ENCODE data around the gene DMRTA1.
A peak's percentile ranks its signal among the peaks of the same experiment; 100 is the strongest.

The DMRTA1 gene, protein sequence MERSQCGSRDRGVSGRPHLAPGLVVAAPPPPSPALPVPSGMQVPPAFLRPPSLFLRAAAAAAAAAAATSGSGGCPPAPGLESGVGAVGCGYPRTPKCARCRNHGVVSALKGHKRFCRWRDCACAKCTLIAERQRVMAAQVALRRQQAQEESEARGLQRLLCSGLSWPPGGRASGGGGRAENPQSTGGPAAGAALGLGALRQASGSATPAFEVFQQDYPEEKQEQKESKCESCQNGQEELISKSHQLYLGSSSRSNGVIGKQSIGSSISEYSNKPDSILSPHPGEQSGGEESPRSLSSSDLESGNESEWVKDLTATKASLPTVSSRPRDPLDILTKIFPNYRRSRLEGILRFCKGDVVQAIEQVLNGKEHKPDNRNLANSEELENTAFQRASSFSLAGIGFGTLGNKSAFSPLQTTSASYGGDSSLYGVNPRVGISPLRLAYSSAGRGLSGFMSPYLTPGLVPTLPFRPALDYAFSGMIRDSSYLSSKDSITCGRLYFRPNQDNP

DNA sequence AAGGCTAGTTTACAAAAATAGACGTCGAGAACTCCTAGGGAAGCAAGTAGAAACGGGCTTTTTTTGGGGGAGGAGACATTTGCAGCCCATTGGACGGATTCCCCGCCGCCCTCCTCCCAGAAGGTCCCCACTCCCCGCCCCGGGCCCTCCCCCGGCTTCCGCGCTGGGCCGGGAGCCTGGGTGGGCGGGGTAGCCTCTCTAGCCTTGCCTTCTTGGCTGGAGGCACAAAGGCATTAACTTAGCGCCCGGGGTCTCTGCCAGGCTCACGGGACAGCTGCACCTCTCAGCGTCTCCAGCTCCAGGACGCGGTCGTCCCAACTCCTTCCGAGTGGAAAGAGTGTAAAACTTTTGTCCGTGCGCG is at the start of gene DMRTA1:
TSS of gene DMRTA1 (plus strand) at position 236 of the 361 bp plus-strand sequence. CDS start 242 bp downstream, outside the sequence.
- peak; percentile 77 for DNase-seq (ENCODE audit: extremely low spot score)
- POLR2A ChIA-PET, result interaction anchor here (1.5 kb wide), 1 partner anchor 644 kb away, joined by 4 read pairs; the partner anchor contains the start of gene MTAP
- TF ChIP-seq NFRKB (IDR thresholded peaks at IDR 0.05) (no peak), HDGF (IDR thresholded peaks at IDR 0.05; ENCODE audit: borderline replicate concordance) (no peak)
- CTCF ChIA-PET, result no interaction called here

DNA sequence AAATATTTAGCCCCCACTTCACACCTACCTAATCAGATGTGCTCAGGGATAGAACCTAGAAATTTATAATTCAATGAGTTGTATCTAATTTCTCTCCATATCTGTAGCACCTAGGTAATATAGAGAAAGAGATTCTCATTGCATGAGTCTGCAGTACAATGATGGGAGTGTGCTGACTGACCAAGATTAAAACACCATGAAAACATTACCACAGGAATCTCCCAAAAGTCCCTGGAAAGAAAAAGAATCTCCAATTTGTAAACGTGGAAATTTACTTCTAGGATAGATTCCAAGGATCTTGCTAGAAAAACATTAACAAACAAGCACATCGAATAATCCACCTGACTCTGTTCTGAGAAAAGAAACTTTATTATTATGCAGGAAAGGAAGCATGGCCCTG is 45.0 kb upstream of the DMRTA1 start:
- no peak for DNase-seq (ENCODE audit: extremely low spot score)
- TF ChIP-seq SUZ12 (IDR thresholded peaks at IDR 0.05) (no peak), TARDBP (IDR thresholded peaks at IDR 0.05) (no peak), BHLHE40 (IDR thresholded peaks at IDR 0.05; ENCODE audit: borderline replicate concordance) (no peak), ELF4 (IDR thresholded peaks at IDR 0.05) (no peak), FOXA1 (IDR thresholded peaks at IDR 0.05) (no peak), FOXK2 (IDR thresholded peaks at IDR 0.05) (no peak)
- ChIA-PET CTCF (no interaction called here), POLR2A (no interaction called here)

DNA sequence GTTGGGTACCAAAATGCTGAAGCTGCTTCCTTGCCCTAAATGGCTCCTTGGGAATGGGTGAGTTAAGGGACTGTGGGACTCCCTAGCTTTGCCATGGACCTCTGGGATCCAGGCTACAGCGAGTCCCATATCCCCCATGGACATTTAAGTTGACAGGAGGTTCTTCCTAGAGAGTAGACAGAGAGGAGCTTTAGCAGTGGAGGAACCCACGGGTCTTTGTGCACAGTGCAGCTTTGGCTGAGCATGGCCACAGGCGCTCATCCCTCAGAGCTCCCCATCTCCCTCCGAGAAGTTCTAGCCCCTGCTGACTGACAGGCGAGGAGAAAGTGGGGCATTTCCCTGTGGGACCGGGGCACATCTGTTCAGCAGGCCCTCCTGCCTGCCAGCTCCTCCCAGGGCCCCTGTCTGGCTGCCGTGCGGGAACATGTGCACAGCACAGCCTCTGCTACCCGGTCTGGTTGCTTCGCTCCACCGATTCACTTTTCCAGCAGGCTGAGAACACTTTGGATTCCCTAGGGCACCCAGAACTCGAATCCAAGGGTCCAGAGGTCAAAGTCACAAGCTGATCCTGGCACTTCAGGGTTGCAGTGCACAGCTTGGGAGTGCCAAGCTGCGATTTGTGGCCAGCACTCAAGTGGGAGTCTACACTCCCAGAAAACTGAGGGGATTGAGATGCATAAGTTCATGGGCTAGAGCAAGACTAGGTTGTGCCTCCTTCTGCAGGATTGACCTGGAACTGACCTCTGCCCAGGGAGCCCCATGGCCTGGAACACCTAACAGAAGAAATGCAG is 40.6 kb upstream of the DMRTA1 start:
- POLR2A ChIA-PET, result no interaction called here
- CTCF ChIA-PET, result no interaction called here
- DNase-seq (ENCODE audit: extremely low spot score), result no peak
- no peak for TF ChIP-seq ZNF384 (IDR thresholded peaks at IDR 0.05)

DNA sequence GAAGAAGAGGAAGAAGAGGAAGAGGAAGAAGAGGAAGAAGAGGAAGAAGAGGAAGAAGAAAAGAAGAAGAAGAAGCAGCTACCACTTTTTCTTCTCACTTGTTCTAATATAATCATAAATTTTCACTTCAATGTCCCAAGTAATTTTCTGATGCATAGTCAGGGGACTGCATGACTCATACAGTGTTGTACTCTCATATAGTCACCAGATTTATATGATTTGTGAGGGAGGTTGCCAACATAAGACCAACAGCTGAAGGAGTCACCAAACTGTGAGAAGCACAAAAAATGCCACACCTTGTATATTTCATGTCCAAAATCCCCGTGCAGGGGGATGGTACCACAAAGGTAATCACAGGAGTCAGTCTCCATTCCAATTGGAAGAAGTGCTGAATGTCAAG is 32.7 kb upstream of the DMRTA1 start:
- CTCF ChIA-PET, result no interaction called here
- no peak for DNase-seq (ENCODE audit: extremely low spot score)
- POLR2A ChIA-PET, result no interaction called here
- TF ChIP-seq L3MBTL2 (conservative IDR thresholded peaks at IDR 0.05) (no peak), ARNT (IDR thresholded peaks at IDR 0.05) (no peak), BHLHE40 (IDR thresholded peaks at IDR 0.05; ENCODE audit: borderline replicate concordance) (no peak), SUZ12 (IDR thresholded peaks at IDR 0.05) (no peak), FOXA1 (IDR thresholded peaks at IDR 0.05) (no peak), TARDBP (IDR thresholded peaks at IDR 0.05) (no peak), CTBP1 (IDR thresholded peaks at IDR 0.05; ENCODE audit: borderline replicate concordance) (no peak)

DNA sequence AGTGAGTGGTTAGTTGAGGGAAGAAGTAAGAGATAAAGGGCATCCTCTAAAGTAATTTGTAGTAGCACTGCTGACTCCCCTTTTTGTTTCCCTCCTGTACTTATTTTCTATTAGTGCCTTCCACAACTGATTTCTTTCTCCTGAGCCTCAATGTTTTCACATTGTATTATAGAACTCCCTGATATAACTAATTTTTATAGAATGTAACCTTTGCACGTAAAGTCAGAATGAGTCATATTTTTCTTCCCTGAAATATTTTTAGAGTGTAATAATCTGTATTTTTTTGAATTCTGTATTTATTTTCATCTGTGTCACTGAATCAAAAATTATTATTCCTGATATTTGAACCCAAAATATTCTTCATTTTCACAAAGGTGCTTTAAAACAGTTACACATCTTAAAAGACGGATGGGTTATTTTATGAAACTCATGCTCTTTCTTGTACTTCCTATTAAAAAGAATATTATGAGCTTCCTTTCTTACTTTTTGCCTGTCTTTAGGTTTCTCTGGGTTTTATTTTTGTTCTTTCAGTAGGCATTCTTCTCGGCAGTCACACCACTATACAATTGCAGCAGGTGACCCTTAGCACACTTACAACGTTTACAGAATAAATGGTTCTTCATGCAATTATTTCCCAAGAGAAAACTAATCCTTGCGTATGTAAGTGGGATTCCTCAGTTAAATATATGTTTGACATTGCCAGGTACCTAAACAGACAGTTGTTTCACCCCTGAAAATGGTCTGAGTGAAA is 30.5 kb upstream of the DMRTA1 start:
- no peak for DNase-seq (ENCODE audit: extremely low spot score)
- POLR2A ChIA-PET, result no interaction called here
- CTCF ChIA-PET, result no interaction called here
- TF ChIP-seq ZNF384 (IDR thresholded peaks at IDR 0.05) (no peak), NFRKB (IDR thresholded peaks at IDR 0.05) (no peak), HDGF (IDR thresholded peaks at IDR 0.05; ENCODE audit: borderline replicate concordance) (no peak), ELF4 (IDR thresholded peaks at IDR 0.05) (no peak), FOXK2 (IDR thresholded peaks at IDR 0.05) (no peak), SUZ12 (IDR thresholded peaks at IDR 0.05) (no peak), CTBP1 (IDR thresholded peaks at IDR 0.05; ENCODE audit: borderline replicate concordance) (no peak), SP1 (IDR thresholded peaks at IDR 0.05) (no peak), L3MBTL2 (conservative IDR thresholded peaks at IDR 0.05) (no peak), BHLHE40 (IDR thresholded peaks at IDR 0.05; ENCODE audit: borderline replicate concordance) (no peak), FOXM1 (IDR thresholded peaks at IDR 0.05; ENCODE audit: borderline replicate concordance) (no peak), ARNT (IDR thresholded peaks at IDR 0.05) (no peak), LEF1 (IDR thresholded peaks at IDR 0.05; ENCODE audit: borderline replicate concordance) (no peak), FOXA1 (IDR thresholded peaks at IDR 0.05) (no peak), TARDBP (IDR thresholded peaks at IDR 0.05) (no peak)
- TF ChIP-seq, protein P1, sequence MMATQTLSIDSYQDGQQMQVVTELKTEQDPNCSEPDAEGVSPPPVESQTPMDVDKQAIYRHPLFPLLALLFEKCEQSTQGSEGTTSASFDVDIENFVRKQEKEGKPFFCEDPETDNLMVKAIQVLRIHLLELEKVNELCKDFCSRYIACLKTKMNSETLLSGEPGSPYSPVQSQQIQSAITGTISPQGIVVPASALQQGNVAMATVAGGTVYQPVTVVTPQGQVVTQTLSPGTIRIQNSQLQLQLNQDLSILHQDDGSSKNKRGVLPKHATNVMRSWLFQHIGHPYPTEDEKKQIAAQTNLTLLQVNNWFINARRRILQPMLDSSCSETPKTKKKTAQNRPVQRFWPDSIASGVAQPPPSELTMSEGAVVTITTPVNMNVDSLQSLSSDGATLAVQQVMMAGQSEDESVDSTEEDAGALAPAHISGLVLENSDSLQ (IDR thresholded peaks at IDR 0.05), result no peak

DNA sequence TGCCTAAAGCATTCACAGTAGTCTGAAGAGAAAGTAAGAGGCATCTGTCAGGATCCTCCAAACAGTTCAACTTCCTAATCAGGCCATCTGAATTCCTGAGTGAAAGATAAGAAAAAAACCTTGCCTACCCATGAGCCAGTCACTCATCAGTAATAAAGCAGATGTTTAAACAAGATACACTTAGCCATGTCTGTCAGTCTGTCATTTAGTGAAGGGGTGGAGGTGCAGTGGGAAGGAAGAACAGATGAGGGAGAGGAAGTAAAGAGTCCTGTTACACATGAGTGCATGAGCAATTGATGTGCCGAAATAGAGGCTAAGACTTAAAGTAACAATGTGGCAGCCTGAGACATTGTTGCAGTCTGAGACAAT is 29.9 kb upstream of the DMRTA1 start:
- ChIA-PET POLR2A (no interaction called here), CTCF (no interaction called here)
- DNase-seq (ENCODE audit: extremely low spot score), result no peak
- TF ChIP-seq L3MBTL2 (conservative IDR thresholded peaks at IDR 0.05) (no peak), ARNT (IDR thresholded peaks at IDR 0.05) (no peak), SP1 (IDR thresholded peaks at IDR 0.05) (no peak), ELF4 (IDR thresholded peaks at IDR 0.05) (no peak), FOXA1 (IDR thresholded peaks at IDR 0.05) (no peak), ZNF384 (IDR thresholded peaks at IDR 0.05) (no peak), BHLHE40 (IDR thresholded peaks at IDR 0.05; ENCODE audit: borderline replicate concordance) (no peak), HDGF (IDR thresholded peaks at IDR 0.05; ENCODE audit: borderline replicate concordance) (no peak), NFRKB (IDR thresholded peaks at IDR 0.05) (no peak), SUZ12 (IDR thresholded peaks at IDR 0.05) (no peak), FOXM1 (IDR thresholded peaks at IDR 0.05; ENCODE audit: borderline replicate concordance) (no peak), TARDBP (IDR thresholded peaks at IDR 0.05) (no peak), LEF1 (IDR thresholded peaks at IDR 0.05; ENCODE audit: borderline replicate concordance) (no peak), CTBP1 (IDR thresholded peaks at IDR 0.05; ENCODE audit: borderline replicate concordance) (no peak), FOXK2 (IDR thresholded peaks at IDR 0.05) (no peak)
- TF ChIP-seq, protein P1 (IDR thresholded peaks at IDR 0.05), result no peak
